NCI-H1092 (cell line): ENCODE data around the gene NAT8L.
"Not testable (repeated sequence)": the region's sequence is repeated elsewhere in the genome, so short reads cannot be mapped to it uniquely, and the experiment has no call there.

ENCODE experiments used
- DNase-seq: peaks from one replicate; lab custom pipeline; 2025; lab: John Stamatoyannopoulos, UW

NAT8L gene, protein sequence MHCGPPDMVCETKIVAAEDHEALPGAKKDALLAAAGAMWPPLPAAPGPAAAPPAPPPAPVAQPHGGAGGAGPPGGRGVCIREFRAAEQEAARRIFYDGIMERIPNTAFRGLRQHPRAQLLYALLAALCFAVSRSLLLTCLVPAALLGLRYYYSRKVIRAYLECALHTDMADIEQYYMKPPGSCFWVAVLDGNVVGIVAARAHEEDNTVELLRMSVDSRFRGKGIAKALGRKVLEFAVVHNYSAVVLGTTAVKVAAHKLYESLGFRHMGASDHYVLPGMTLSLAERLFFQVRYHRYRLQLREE

DNA sequence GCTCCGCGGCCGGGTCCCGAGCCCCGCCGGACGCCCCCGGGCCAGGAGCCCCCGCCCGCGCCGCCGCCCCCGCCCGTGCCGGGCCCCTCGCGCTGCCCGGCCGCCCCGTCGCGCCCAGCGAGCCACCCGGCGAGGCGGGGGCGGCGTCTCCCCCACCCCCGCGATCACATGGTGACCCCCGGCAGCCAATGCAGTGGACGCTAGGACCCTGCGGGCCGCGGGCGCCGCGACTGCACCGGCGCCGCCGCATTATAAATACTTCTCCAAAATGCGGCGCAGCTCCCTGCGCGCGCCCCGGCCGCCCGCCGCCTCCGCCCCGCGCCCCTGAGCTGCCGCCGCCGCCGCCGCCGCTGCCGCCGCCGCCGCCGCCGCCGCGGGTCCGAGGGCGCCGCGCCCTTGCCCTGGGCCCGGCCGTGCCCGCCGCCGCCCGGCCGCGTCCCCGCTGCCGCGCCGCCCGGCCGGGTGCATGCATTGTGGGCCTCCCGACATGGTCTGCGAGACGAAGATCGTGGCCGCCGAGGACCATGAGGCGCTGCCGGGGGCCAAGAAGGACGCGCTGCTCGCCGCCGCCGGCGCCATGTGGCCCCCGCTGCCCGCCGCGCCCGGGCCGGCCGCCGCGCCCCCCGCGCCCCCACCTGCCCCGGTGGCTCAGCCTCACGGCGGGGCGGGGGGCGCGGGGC, at the start of gene NAT8L:
NAT8L (plus strand) TSS at position 282 of the 680 bp plus-strand sequence; CDS start at position 467, 185 bp downstream.
- peak; percentile 67 for DNase-seq

DNA sequence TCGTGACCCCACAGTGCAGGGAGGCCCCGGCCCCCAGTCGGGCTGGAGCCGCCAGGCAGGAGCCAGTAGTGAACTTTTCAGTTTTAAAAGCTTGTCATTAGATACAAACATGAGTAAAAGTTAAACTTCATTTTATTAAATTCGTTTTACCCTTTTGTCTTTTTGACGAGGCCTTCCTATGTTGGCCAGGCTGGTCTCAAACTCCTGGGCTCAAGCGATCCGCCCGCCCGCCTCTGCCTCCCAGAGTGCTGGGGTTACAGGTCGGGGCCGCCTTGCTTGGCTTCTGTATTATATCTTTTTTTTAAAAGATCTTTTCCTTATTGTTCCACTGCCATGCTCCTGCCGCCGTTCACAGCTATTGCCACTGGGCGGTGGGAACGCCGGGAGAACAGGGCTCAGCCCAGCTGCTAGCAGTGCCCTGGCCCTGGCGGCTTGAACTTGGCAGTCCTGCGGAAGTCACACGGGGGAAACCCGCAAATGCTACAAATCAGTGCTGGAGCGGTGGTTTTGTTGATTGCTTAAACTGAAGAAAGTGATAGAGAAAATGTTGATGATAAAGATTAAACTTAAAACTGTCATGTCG, 49.4 kb upstream of the NAT8L start:
- peak; percentile 70 for DNase-seq

DNA sequence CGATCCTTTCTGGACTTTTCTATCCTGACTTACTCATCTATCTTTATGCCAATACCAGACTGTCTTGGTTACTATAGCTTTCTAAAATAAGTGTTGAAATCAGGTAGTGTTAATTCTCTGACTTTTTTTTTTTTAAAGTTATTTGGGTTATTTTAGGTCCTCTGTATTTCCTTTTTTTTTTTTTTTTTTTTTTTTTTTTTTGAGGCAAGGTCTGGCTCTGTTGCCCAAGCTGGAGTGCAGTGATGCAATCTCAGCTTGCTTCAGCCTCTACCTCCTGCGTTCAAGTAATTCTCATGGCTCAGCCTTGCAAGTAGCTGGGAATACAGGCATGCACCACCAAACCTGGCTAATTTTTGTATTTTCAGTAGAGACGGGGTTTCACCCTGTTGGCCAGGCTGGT, 47.5 kb upstream of the NAT8L start:
- no peak for DNase-seq

DNA sequence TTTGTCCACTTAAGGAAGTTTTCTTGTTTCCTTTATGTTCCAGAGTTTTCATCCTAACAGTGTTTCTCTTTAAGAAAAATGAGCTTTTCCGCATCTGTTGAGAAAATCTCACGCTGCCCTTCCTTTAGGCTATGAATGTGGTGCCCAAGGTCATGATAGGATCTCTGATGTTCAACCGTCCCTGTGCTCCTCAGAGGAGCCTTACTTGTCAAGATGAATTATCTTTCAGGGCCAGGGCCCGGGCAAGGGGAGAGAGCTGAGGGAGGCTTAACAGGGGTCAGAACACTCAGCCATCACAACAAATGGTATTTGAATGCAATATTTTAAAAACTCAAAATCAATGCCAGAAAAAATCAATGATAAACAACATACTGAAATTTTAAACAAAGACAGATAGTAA, 44.1 kb upstream of the NAT8L start:
- DNase-seq = no peak

DNA sequence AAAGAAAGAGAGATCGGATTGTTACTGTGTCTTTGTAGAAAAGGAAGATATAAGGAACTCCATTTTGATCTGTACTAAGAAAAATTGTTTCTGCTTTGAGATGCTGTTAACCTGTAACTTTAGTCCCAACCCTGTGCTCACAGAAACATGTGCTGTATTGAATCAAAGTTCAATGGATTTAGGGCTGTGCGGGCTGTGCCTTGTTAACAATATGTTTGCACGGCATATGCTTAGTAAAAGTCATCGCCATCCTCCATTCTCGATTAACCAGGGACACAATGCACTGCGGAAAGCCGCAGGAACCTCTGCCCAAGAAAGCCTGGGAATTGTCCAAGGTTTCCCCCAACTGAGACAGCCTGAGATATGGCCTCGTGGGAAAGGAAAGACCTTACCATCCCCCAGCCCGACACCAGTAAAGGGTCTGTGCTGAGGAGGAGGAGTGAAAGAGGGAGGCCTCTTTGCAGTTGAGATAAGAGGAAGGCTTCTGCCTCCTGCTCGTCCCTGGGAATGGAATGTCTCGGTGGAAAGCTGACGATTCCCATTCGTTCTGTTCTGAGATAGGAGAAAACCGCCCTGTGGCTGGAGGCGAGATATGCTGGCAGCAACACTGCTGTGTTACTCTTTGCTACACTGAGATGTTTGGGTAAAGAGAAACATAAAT, 37.6 kb upstream of the NAT8L start:
- not testable (repeated sequence) for DNase-seq

DNA sequence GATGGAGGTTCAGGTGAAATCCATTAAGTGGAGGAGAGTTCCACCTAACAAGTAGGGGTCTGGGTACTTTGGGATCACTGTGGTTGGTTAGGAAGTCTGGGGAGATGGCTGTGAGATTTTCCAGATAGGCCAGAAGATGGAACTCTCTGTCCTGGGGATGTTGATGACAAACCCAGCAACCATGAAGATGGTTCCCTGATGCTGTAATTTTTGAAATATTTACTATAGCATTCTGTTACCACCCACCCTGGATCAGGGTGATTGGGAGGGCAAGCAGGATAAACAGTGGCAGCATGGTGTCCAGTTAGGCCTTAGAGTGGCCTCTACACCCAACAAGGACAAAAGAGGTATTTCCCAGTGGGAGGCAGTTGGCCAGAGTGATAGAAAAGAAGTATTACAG, 34.4 kb upstream of the NAT8L start:
- no peak for DNase-seq

DNA sequence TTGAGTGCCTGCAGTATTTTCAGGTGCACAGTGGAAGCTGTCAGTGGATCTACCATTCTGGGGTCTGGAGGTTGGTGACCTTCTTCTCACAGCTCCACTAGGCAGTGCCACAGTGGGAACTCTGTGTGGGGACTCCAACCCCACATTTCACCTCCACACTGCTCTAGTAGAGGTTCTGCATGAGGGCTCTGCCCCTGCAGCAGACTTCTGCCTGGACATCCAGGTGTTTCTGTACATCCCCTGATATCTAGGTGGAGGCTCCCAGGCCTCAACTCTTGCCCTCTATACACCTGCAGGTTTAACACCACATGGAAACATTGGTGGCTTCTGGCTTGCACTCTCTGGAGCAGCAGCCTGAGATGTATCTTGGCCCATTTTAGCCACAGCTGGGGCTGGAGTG, 33.3 kb upstream of the NAT8L start:
- no peak for DNase-seq

DNA sequence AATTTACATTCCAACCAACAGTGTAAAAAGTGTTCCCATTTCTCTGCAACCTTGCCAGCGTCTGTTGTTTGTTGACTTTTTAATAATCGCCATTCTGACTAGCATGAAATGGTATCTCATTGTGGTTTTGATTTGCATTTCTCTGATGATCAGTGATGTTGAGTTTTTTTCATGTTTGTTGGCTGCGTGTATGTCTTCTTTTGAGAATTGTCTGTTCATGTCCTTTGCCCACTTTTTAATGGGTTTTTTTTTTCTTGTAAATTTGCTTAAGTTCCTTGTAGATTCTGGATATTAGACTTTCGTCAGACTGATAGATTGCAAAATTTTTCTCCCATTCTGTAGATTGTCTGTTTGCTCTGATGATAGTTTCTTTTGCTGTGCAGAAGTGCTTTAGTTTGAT, 32.0 kb upstream of the NAT8L start:
- DNase-seq = not testable (repeated sequence)

DNA sequence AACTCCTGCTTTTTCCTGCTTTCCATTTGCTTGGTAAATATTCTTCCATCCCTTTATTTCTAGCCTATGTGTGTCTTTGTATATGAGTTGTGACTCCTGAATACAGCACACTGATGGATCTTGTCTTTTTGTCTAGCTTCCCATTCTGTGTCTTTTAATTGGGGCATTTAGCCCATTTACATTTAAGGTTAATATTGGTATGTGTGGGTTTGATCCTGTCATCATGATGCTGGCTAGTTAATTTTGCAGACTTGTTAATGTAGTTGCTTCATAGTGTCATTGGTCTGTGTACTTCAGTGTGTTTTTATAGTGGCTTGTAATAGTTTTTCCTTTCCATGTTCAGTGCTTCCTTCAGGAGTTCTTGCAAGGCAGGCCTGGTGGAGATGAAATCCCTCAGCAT, 28.0 kb upstream of the NAT8L start:
- DNase-seq = not testable (repeated sequence)

DNA sequence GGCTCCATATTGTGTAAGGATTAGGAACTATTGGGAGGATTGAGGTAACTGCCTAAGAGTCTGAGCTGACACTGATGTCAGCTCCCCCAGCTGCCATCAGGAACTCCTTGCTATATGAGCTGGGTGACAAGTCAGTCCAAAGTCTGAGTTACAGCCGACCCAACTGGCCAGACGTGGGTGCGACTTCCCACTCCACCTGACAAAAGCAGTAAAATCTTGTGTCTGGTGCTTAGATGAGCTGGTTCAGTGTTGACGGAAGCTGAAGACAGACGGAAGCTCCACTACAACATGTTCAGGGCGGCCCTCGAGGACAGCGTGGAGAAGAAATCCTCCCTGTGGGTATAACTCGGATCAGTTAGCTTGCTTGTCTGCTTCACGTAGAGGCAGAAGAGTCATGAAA, 22.8 kb upstream of the NAT8L start:
- no peak for DNase-seq

DNA sequence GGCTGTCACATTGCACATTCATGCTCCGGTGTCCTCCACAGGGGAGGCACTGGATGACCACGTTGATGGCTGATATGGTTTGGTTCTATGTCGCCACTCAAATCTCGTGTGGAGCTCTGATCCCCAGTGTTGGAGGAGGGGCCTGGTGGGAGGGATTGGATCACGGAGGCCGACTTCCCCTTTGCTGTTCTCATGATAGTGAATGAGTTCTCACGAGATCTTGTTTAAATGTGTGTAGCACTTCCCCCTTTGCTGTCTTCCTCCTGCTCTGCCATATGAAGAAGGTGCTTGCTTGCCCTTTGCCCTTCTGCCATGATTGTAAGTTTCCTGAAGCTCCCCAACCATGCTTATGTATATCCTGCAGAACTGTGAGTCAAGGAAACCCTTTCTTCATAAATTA, 22.3 kb upstream of the NAT8L start:
- DNase-seq = no peak

DNA sequence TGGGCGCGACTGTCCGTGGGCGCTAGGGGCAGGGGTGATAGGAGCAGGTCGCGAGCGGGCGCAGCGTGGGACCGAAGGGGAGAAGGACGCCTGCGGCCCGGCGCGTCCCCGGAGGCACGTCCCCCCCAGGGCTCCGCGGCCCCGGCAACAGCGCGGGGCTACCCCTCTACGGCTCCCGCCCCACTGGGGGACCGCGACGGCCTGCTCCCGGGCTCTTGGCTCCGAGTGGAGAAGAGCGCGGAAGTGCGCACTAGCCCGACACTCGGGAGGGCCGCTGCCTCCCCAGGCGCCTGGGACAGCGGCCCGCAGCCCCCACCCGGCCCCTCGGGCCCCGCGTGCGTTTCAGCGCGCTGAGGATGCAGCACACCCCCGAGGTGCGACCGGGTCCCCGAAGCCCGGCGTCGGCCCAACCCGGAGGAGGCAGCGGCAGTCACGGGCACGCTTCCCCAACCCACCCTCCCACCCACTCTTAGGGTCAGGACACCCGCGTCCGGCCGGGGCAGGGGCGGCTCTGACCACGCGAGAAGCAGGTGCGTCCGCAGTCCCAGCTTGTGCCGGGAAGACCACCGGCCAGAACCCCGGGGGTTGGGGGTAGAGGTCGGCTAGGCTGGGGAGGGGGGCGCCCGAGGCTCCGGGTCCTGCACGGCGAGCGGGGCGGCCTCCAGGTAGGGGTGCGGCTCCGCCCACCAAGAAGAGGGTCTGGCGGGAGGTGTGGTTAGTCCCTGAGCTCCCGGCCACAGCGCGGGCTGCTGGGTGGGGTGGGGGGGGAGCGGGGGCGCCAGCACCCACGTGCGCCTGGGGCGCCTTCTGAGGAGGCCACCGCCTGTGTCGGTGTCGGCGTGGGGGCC, 18.5 kb upstream of the NAT8L start:
- DNase-seq = no peak

DNA sequence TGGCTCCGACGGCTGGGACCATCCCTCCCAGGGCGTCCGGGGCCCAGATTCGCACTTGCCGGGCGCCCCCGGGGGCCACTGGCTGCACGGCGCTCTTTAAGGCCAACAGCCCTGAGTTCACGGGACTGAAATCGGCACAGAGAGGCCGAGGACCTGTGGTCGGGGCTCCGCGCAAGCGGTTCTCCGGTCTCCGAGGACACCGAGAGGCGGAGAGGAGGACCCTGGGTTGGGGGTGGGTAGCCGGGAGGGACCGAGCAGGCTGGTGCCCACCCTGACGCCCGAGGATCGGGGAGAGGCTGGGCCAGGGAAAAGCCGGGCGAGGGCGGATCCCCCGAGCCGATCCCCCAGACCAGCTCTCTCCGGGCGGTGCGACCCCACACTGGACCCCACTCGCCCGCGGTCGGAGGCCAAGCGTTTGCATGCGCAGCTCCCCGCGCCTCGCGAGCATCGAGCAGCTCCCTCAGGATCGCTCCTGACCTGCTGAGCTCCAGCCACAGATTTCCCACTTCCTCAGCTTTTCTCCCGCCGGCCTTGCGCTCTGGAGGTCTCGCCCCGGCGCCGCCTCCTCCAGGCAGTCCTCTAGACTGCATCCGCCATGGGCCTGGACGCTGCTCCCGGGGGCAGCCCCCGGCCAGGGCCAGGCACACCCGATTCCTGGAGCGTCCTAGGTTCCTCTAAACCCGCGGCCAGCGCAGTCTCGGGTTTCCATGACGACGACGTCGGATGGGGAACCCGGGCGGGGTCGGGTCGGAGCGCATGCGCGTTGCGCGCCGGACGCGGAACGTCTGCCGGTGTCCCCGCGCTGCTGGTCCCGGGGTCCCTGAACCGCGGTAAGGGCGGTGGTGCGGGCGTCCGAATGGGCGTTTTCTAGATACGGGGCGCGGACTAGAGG, 17.6 kb upstream of the NAT8L start:
- peak; percentile 70 for DNase-seq

DNA sequence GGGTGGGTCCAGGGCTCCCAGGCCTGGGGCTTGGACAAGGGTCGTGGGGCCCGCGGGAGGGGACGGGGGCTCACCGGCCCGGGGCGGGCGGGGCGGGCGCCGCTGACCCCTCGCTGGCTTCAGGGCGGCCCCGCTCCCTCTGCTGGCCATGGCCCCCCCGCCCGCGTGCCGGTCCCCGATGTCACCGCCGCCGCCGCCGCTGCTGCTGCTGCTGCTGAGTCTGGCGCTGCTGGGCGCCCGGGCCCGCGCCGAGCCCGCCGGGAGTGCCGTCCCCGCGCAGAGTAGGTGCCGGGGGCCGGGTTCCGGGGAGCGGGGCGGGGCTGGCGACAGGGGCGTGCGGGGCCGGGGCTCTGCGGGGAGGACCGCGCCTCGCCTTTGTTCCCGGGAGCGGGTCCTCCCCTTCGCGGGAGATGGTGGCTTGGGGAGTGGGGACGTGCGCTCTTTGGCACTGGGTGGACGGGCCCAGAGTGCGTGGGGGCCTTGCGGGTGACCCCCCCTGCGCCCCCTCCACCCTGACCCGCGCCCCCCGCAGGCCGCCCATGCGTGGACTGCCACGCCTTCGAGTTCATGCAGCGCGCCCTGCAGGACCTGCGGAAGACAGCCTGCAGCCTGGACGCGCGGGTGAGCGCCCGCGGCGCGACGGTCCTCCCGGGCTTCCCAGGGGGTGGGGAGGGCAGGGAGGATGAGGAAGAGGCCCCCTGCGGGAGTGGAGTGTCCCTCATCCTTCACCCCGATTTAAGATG, 16.8 kb upstream of the NAT8L start:
- DNase-seq = no peak

DNA sequence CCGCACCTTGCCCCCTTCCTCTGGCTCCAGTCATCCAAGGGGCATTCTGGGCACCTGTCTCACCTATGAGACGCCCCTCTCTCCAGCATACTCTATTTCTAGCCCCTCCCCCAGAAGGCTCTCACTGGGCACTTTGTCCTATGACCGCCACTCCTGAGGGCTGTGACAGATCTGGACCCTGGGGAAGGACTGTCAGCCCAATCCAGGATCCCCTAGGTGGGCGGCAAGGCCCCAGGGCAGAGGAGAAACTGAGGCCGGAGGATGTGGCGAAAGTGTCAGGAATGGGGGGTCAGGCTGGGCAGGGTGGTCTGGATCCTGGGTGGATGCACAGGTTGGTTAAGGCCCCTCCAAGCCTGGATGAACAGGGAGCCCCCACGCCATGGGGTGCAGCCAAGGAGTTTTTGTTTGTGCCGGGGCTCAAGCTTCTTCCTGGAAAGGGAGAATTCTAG, 16.2 kb upstream of the NAT8L start:
- no peak for DNase-seq

DNA sequence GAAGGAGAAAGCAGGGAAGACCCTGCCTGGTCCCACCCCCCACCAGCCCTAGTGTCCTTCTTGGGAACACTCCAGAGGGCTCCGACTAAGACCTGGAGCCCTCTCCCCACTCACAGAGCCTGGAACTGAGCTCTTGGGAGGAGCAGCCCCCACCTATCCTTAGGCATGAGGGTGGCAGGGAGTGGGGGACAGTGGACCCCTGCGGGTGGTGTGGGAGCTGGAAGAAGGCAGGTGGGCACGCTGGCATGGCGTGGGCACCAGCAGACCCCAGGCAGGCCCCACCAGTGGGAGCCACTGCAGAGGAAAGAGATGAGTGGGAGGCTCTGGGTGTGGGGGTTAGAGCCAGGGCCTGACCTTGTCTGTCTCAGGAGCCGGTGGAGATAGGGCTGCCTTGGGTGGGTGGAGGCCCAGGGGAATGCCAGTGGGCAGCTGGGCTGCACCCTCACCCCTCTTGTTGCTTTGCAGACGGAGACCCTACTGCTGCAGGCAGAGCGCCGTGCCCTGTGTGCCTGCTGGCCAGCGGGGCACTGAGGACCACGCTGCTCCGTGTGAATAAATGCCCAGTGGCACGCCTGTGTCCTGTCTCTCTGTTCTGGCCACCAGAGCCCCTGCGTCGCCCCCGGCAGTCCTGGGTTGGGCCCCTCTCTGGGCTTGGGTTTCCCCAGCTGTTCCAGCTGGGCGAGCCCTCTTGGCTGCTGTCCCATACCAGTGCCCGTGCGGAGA, 15.6 kb upstream of the NAT8L start:
- DNase-seq = no peak

DNA sequence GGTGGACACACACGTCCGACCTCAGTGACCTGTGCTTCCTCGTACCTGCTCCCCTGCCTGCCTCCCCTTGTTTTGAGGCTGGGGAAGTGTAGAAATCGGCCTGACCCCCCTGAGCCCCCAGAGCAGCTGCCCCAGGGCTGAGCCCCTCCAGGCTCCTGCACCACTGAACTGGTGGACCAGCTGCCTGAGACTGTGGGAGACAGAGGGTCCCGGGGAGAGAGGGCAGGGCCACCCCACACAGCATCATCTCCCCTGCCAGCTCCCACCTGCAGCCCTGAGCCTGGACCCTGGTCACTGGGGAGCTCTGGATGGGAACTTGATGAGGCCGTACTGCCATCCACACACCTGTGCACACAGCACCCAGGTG, 15.0 kb upstream of the NAT8L start:
- DNase-seq = no peak

DNA sequence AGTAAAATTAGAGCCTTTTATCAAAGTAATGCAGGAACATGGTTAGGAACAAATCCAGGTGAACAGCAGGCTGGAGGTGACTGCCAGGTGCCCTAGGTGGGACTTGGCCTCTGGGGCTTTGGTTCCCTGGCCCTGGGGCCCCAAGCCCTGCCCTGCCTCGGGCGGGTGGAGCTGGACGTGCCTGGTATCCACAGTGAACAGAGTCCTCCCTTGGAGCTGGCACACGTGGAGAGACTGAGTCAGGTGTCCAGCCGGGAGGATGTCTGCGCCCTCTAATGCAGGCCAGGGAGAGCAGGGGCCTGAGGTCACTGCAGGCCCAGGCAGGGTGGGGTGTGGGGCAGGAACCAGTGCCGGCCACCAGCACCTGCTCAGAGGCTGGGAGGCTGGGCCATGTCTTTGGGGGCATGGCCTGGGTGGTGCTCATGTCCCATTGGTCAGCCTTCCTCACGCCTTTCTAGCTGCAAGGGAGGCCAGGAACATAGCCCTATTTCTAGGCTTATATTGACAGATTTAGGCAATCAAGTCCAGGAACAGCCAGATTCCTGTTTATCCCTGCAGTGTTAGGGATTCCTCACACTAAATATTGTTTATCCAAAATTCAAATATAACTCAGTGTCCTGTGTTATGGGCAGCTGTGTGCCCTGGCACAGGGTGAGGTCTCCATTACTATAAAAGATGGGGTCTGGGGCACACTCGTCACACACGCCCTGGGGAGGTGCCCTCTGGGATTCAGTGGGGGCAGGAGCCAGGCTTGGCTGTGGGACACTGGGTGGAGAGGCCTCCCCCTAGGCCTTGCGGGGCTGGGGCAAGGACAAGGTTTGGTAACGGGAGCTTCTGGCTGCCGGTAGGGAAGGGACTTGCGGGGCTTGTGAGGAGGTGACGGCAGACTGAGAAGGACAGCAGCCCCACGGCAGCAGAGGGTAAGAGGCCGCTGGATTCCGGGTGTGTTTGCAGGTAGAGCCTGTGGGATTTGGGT, 14.3 kb upstream of the NAT8L start:
- DNase-seq = no peak
